UCSD-AML1 (cell line): ENCODE measurements around the gene TTYH1.

Experiments used
- DNase-seq: peaks from one replicate; lab custom pipeline; 2025; ENCODE audit not compliant: unreplicated experiment; lab: John Stamatoyannopoulos, UW

Gene TTYH1

DNA sequence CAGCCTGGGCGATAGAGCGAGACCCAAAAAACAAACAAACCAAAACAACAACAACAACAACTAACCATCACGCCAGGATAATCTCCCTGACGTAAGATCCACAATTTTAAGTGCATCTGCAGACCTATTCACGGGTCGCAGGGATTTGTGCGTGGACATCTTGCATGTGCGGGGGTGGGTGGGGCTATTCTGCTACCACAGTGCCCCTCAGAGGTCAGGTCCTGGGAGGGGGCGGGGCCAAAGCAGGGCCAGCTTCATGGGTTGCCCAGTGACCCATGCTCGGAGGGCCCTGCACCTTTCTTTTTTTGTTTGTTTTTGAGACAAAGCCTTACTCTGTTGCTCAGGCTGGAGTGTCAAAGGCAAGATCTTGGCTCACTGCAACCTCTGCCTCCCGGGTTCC is 60.4 kb downstream of the TTYH1 start:
- no peak for DNase-seq

DNA sequence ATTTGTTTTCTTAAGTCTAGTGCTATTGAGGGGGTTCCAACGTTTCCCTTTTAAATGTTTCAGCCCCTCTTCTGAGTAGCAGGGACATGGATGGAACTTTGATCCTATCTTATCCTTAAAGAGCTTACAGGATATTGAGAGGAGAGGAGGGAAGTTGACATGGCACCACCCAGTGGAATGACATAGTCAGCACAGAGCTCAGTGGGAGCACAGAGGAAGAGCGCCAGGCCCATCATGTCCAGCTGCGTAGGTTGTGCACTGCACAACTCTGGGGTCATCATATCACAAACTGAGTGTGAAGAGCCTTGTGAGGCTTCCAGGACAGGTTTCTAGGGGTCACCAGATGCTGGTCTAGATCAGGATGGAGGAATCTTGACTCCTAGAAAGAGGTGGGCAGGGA is 62.4 kb downstream of the TTYH1 start:
- no peak for DNase-seq

- DNase-seq: peak; percentile 26
Measured at GRCh38 chr19:54478677-54479266, 63.5 kb downstream of the TTYH1 start.

DNA sequence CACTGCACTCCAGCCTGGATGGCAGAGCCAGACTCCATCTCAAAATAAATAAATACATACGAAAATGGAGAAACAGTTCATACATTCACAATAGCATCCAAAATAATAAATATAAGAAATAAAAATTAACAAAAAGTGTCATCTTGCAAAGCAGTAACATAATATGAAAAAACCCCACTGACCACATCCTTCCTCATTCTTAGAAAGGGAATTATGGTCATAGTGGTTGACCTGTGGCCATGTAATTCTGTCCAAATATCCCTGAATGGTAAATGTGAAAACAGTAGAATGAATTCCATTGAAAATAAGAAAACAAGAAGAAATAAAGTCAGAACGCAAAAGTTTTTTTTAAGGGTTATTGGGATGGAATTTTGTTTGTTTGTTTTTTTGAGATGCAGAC is 64.8 kb downstream of the TTYH1 start:
- DNase-seq: no peak

GRCh38 chr19:54481326-54481930 is 66.2 kb downstream of the TTYH1 start:
- DNase-seq: peak; percentile 43

DNA sequence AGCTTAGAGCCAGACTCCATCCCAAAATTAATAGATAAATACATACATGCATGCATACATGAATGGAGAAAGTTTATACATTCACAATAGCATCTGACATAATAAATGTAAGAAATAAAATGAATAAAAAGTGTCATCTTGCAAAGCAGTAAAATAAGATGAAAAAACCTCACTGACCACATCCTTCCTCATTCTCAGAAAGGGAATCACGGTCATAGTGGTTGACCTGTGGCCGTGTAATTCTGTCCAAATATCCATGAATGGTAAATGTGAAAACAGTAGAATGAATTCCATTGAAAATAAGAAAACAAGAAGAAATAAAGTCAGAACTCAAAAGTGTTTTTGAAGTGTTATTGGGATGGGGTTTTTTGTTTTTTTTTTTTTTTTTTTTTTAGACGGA is 67.6 kb downstream of the TTYH1 start:
- DNase-seq: no peak

DNA sequence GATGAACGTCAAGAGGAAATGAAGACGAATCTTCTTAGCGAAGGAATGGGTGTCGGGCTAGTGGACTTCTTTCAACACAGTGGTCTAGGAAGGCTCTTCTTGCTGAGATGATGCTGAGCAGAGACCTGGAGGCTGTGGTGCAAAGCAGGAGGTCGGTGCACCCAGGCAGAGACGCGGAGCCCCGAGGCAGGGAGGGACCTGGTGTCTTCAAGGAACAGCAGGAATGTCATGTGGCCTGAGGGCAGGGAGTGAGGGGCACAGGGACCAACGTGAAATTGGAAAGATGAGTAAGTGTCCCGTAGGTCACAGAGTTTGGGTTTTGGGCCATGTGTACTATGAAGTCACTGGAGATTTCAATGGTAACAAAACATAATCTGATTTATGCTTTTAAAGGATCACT is 69.2 kb downstream of the TTYH1 start:
- DNase-seq: no peak

DNA sequence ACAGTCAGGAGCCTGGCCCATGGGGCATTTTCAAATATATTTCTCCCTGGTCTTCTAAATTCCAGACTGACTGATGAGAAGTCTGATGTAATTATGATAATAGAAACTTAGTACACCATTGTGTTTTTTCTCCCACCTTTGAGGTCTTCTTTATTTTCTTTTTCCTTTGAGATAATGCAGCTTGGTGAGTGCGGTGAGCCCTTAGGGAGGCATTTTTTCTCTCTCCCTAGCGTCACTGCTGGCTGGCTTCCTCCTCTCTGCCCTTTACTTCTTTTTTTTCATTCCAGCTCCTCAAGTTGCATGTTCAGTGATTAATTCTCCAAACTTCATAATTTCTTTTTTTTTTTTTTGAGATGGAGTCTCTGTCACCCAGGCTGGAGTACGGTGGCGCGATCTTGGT is 70.6 kb downstream of the TTYH1 start:
- DNase-seq: no peak
